Measurements from ENCODE around the gene KCNC2.

GRCh38 chr12:75081305-75081704, 128.3 kb downstream of the KCNC2 start:
- no peak for TF ChIP-seq POLR2A (IDR thresholded peaks at IDR 0.05)
- TF ChIP-seq CTCF (IDR thresholded peaks at IDR 0.05) = no peak
